ENCODE measurements around the gene SLIT3.

DNA sequence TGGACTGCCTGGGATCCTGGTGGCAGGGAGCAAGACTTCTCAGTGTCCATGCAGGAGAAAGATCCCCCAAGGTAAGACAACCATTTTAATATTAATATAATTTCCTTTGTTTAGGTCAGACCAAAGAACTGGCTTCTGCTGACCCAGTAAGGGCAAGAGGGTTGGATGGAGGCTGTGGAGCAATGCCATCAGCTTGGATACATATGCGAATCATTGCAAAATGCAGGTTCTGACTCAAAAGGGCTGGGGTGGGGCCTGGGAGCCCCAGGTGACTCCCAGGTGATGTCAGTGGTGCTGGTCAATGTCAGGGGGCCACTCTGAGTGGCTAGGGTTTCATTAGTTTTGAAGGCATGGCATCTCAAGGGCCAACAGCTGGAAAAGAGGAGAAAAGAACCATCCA is 632.9 kb downstream of the SLIT3 start:
- TF ChIP-seq, protein P1, sequence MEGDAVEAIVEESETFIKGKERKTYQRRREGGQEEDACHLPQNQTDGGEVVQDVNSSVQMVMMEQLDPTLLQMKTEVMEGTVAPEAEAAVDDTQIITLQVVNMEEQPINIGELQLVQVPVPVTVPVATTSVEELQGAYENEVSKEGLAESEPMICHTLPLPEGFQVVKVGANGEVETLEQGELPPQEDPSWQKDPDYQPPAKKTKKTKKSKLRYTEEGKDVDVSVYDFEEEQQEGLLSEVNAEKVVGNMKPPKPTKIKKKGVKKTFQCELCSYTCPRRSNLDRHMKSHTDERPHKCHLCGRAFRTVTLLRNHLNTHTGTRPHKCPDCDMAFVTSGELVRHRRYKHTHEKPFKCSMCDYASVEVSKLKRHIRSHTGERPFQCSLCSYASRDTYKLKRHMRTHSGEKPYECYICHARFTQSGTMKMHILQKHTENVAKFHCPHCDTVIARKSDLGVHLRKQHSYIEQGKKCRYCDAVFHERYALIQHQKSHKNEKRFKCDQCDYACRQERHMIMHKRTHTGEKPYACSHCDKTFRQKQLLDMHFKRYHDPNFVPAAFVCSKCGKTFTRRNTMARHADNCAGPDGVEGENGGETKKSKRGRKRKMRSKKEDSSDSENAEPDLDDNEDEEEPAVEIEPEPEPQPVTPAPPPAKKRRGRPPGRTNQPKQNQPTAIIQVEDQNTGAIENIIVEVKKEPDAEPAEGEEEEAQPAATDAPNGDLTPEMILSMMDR (IDR thresholded peaks at IDR 0.05): no peak
- no peak for TF ChIP-seq POLR2A (IDR thresholded peaks at IDR 0.05)

All from Peyer's patch (tissue), 4 donors.